ENCODE data around the gene APOLD1.
"Not testable (repeated sequence)": the region's sequence is repeated elsewhere in the genome, so short reads cannot be mapped to it uniquely, and the experiment has no call there.

APOLD1 gene

GRCh38 chr12:12784911-12785814 is at the start of gene APOLD1:
TSS of gene APOLD1 (plus strand) at chr12:12785659. CDS start at chr12:12785692, 33 bp downstream.
- Histone ChIP-seq H3K36me3 (ENCODE audit: insufficient read depth, low read depth, low read length) (no peaks in the 10 kb centered on the region), H3K4me1 (ENCODE audit: insufficient read depth, low read length) (peaks cover 18% of the 10 kb centered on the region), H3K4me3 (ENCODE audit: low read length) (peak within 1 kb of the TSS; percentile 65), H3K9ac (ENCODE audit: low read depth, low read length) (peak within 1 kb of the TSS; percentile 62; the same call in 1 of the 2 replicates), H3K27ac (ENCODE audit: low read length) (no peak within 1 kb of the TSS), H3K9me3 (ENCODE audit: insufficient read depth, low read depth, low read length) (no peaks in the 10 kb centered on the region), H3K27me3 (ENCODE audit: insufficient read depth, low read length) (peaks cover 49% of the 10 kb centered on the region)

- no peak overlapping the region for H3K27ac ChIP-seq (ENCODE audit: low read length)
Measured at GRCh38 chr12:12736759-12737676, 48.4 kb upstream of the APOLD1 start.

GRCh38 chr12:12738152-12738551 is 47.3 kb upstream of the APOLD1 start:
- not testable (repeated sequence) for H3K4me1 ChIP-seq (ENCODE audit: insufficient read depth, low read length); H3K9me3 ChIP-seq (ENCODE audit: insufficient read depth, low read depth, low read length); H3K4me3 ChIP-seq (ENCODE audit: low read length); H3K27ac ChIP-seq (ENCODE audit: low read length); H3K36me3 ChIP-seq (ENCODE audit: insufficient read depth, low read depth, low read length); H3K27me3 ChIP-seq (ENCODE audit: insufficient read depth, low read length); H3K9ac ChIP-seq (ENCODE audit: low read depth, low read length)

More at GRCh38 chr12:12736759-12737676, 48.4 kb upstream of the APOLD1 start:
- H3K36me3 ChIP-seq (ENCODE audit: insufficient read depth, low read depth, low read length): no peaks in the 10 kb centered on the region
- H3K4me3 ChIP-seq (ENCODE audit: low read length): no peak overlapping the region
- H3K9me3 ChIP-seq (ENCODE audit: insufficient read depth, low read depth, low read length): no peaks in the 10 kb centered on the region
- no peak overlapping the region for H3K9ac ChIP-seq (ENCODE audit: low read depth, low read length)
- H3K27me3 ChIP-seq (ENCODE audit: insufficient read depth, low read length): no peaks in the 10 kb centered on the region
- peaks cover 3% of the 10 kb centered on the region; the same call in 1 of the 2 replicates for H3K4me1 ChIP-seq (ENCODE audit: insufficient read depth, low read length)

GRCh38 chr12:12741660-12742059 is 43.8 kb upstream of the APOLD1 start:
- H3K27ac ChIP-seq (ENCODE audit: low read length): no peak overlapping the region
- H3K4me3 ChIP-seq (ENCODE audit: low read length): no peak overlapping the region
- H3K9me3 ChIP-seq (ENCODE audit: insufficient read depth, low read depth, low read length): no peaks in the 10 kb centered on the region

GRCh38 chr12:12744546-12745305 is 40.7 kb upstream of the APOLD1 start:
- no peak overlapping the region for H3K4me3 ChIP-seq (ENCODE audit: low read length)
- no peaks in the 10 kb centered on the region for H3K27me3 ChIP-seq (ENCODE audit: insufficient read depth, low read length)
- no peaks in the 10 kb centered on the region for H3K9me3 ChIP-seq (ENCODE audit: insufficient read depth, low read depth, low read length)
- no peaks in the 10 kb centered on the region for H3K36me3 ChIP-seq (ENCODE audit: insufficient read depth, low read depth, low read length)
- no peaks in the 10 kb centered on the region; the same call in 1 of the 2 replicates for H3K4me1 ChIP-seq (ENCODE audit: insufficient read depth, low read length)
- H3K27ac ChIP-seq (ENCODE audit: low read length): no peak overlapping the region
- no peak overlapping the region for H3K9ac ChIP-seq (ENCODE audit: low read depth, low read length)

More at GRCh38 chr12:12741660-12742059, 43.8 kb upstream of the APOLD1 start:
- Histone ChIP-seq H3K27me3 (ENCODE audit: insufficient read depth, low read length) (no peaks in the 10 kb centered on the region), H3K4me1 (ENCODE audit: insufficient read depth, low read length) (no peaks in the 10 kb centered on the region; the same call in 1 of the 2 replicates), H3K36me3 (ENCODE audit: insufficient read depth, low read depth, low read length) (no peaks in the 10 kb centered on the region), H3K9ac (ENCODE audit: low read depth, low read length) (no peak overlapping the region)

GRCh38 chr12:12745576-12746211 is 39.8 kb upstream of the APOLD1 start:
- no peaks in the 10 kb centered on the region for H3K9me3 ChIP-seq (ENCODE audit: insufficient read depth, low read depth, low read length)
- no peaks in the 10 kb centered on the region for H3K27me3 ChIP-seq (ENCODE audit: insufficient read depth, low read length)
- H3K9ac ChIP-seq (ENCODE audit: low read depth, low read length): no peak overlapping the region
- H3K36me3 ChIP-seq (ENCODE audit: insufficient read depth, low read depth, low read length): no peaks in the 10 kb centered on the region
- no peaks in the 10 kb centered on the region; the same call in 1 of the 2 replicates for H3K4me1 ChIP-seq (ENCODE audit: insufficient read depth, low read length)
- H3K27ac ChIP-seq (ENCODE audit: low read length): no peak overlapping the region
- H3K4me3 ChIP-seq (ENCODE audit: low read length): no peak overlapping the region

- H3K9me3 ChIP-seq (ENCODE audit: insufficient read depth, low read depth, low read length): no peaks in the 10 kb centered on the region
- H3K27ac ChIP-seq (ENCODE audit: low read length): no peak overlapping the region
- no peaks in the 10 kb centered on the region for H3K36me3 ChIP-seq (ENCODE audit: insufficient read depth, low read depth, low read length)
- H3K27me3 ChIP-seq (ENCODE audit: insufficient read depth, low read length): no peaks in the 10 kb centered on the region
- H3K4me3 ChIP-seq (ENCODE audit: low read length): no peak overlapping the region
- H3K9ac ChIP-seq (ENCODE audit: low read depth, low read length): no peak overlapping the region
- H3K4me1 ChIP-seq (ENCODE audit: insufficient read depth, low read length): no peaks in the 10 kb centered on the region; the same call in 1 of the 2 replicates
Measured at GRCh38 chr12:12747278-12747677, 38.2 kb upstream of the APOLD1 start.

- Histone ChIP-seq H3K36me3 (ENCODE audit: insufficient read depth, low read depth, low read length) (no peaks in the 10 kb centered on the region), H3K9me3 (ENCODE audit: insufficient read depth, low read depth, low read length) (no peaks in the 10 kb centered on the region), H3K4me1 (ENCODE audit: insufficient read depth, low read length) (no peaks in the 10 kb centered on the region; the same call in 1 of the 2 replicates), H3K27me3 (ENCODE audit: insufficient read depth, low read length) (no peaks in the 10 kb centered on the region), H3K4me3 (ENCODE audit: low read length) (no peak overlapping the region), H3K9ac (ENCODE audit: low read depth, low read length) (no peak overlapping the region), H3K27ac (ENCODE audit: low read length) (no peak overlapping the region)
Measured at GRCh38 chr12:12748044-12748443, 37.4 kb upstream of the APOLD1 start.

- Histone ChIP-seq H3K27me3 (ENCODE audit: insufficient read depth, low read length) (no peaks in the 10 kb centered on the region), H3K9me3 (ENCODE audit: insufficient read depth, low read depth, low read length) (no peaks in the 10 kb centered on the region), H3K4me3 (ENCODE audit: low read length) (no peak overlapping the region), H3K4me1 (ENCODE audit: insufficient read depth, low read length) (no peaks in the 10 kb centered on the region; the same call in 1 of the 2 replicates), H3K36me3 (ENCODE audit: insufficient read depth, low read depth, low read length) (no peaks in the 10 kb centered on the region), H3K9ac (ENCODE audit: low read depth, low read length) (no peak overlapping the region), H3K27ac (ENCODE audit: low read length) (no peak overlapping the region)
Measured at GRCh38 chr12:12749433-12749832, 36.0 kb upstream of the APOLD1 start.

GRCh38 chr12:12755923-12756322 is 29.5 kb upstream of the APOLD1 start:
- no peak overlapping the region for H3K27ac ChIP-seq (ENCODE audit: low read length)
- H3K9ac ChIP-seq (ENCODE audit: low read depth, low read length): no peak overlapping the region
- no peak overlapping the region for H3K4me3 ChIP-seq (ENCODE audit: low read length)
- H3K36me3 ChIP-seq (ENCODE audit: insufficient read depth, low read depth, low read length): no peaks in the 10 kb centered on the region
- H3K4me1 ChIP-seq (ENCODE audit: insufficient read depth, low read length): no peaks in the 10 kb centered on the region
- no peaks in the 10 kb centered on the region for H3K9me3 ChIP-seq (ENCODE audit: insufficient read depth, low read depth, low read length)
- H3K27me3 ChIP-seq (ENCODE audit: insufficient read depth, low read length): no peaks in the 10 kb centered on the region

Measured in iPS-20b (cell line).